ENCODE data around the gene C1orf87.

The C1orf87 gene, protein sequence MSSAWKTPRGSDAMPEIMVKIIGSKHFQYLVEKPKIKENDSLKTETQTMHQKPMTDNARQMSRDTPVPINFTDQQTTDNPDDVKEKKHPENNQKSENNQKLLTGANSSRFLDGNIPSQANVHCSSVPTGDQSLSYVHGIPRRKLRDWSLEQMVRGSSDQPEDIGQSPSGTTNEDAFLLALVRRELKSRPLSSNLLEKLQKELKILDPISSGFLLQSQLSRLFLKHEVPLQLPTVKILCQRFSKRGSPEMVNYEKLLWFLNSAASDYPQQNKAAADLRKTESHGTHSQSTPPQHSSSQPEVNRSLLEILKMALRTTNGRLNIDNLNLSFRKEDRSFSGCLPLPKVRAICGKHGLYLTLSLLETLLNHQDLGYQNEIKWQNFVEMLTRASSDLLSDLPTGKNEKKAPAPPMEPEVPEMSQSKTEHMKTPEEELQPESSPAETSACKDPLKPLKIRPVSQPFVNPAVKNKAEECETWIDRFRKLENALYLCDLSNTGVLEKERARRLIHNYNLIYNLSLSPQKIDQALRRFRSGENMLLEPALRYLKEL

GRCh38 chr1:60073605-60074278 is at the start of gene C1orf87:
C1orf87 (minus strand) TSS chr1:60073770; CDS start chr1:60072643, 1,127 bp downstream.
- DNase-seq (ENCODE audit: low spot score): no peak

- no peak for DNase-seq (ENCODE audit: low spot score)
Measured at GRCh38 chr1:60118085-60118484, 44.5 kb upstream of the C1orf87 start.

GRCh38 chr1:60114745-60115318 is 41.3 kb upstream of the C1orf87 start:
- no peak for DNase-seq (ENCODE audit: low spot score)

- no peak for DNase-seq (ENCODE audit: low spot score)
Measured at GRCh38 chr1:60113596-60113995, 40.0 kb upstream of the C1orf87 start.

DNA sequence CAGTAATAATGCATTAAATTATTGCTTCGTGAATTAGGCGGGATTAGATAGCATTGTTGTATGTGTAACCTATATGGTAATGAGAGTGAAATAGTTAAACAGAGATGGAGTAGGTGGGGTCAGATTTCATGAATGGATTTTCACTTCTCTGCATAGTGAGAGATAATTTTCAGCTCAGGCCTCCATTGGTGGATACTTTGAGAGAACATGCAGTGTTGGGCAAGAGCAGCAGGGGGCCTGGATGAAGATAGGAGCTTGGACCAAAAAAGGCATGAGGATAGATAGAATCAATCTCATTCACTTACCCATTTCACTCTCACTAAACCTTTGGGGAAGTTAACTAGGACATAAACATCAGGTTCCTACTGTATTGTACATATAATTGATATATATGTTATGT is 39.5 kb upstream of the C1orf87 start:
- no peak for DNase-seq (ENCODE audit: low spot score)

DNA sequence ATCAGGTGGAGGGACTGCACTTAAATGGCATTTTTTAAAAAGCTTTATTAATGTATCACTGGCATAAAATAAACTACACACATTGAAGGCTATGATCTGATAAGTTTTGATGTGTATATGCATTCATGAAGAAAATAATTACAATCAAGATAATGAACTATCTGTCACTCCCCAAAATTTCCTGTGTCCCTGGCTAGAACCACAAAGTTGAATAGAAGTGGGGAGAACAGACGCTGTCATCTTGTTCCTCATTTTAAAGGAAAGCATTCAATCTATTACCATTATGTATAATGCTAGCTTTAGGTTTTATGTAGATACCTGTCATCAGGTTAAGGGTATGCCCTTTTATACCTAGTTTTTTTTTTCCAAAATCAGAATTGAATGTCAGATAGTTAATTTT is 38.1 kb upstream of the C1orf87 start:
- DNase-seq (ENCODE audit: low spot score): no peak

- no peak for DNase-seq (ENCODE audit: low spot score)
Measured at GRCh38 chr1:60111118-60111517, 37.5 kb upstream of the C1orf87 start.

DNA sequence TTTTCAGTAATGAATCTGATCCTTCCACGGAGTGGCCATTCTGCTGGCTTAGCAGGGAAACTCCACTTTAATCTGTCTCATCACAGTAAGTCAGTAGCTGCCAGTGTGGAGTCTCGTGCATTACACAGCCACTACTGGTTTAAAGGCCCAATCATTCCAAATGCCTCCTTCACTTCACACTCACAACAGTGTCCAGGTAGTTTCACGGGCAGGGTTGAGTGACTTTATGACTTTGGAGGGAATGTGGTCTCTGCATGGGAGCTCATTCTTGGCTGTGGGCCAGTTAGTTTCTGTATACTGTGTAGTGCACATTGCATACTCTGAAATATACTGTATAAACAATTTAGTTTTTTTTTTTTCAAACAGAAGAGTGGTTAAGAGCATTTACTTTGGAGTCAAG is 34.6 kb upstream of the C1orf87 start:
- DNase-seq (ENCODE audit: low spot score): no peak

DNA sequence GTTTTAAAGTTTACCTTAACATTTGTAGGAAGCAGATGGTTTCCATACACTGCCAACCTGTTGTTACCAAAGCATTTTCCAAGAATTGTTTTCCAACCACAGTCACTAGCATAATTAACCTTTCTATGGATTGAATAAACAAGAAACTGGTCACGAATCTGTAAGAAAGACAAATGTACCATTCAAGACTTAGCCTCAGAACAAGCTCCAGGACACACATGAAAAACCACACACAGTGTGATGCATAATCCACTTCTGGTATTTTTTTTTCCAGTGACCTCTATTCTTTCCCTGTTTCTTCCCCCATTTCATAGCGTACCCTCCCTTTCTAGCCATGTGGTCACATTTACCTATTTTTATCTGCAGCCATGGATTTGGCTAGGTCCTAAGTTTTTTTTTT is 29.6 kb upstream of the C1orf87 start:
- DNase-seq (ENCODE audit: low spot score): no peak

DNA sequence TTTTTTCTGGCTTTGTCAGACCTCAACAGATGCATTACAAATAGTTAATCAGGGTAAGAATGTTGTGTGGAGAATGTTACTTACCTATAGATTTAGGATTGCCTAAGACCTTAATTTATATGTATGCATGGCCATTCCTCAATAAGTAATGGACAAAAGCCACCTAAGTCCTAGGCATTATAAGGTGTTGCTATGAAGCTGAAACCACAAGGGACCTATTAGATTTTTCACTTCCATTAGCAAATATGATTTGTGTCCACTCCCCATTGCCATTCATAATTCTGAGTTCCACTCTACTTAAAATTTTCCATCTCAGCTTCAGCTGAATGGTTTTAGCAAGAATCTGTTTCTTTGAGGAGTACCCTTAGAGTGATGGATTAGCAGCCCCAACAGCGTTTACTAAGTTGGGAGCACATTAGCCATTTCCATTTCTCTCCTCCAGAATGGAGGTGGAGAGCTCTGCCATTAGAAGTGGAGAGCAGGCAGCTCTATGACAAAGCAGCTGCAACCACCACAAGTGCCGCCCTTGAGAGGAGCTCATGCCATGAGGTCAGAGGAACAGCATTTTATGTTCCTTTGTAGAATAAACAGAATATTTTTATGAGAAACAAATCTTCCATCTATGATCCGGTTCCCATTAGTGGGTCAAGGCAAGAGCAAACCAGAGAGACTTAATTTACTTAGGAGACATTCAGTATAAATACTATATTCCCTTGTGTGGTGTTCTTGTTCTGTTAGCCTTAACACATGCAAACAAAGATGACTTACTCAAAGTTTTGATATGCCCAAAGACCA is 28.9 kb upstream of the C1orf87 start:
- no peak for DNase-seq (ENCODE audit: low spot score)

GRCh38 chr1:60101516-60101915 is 27.9 kb upstream of the C1orf87 start:
- no peak for DNase-seq (ENCODE audit: low spot score)

- DNase-seq (ENCODE audit: low spot score): no peak
Measured at GRCh38 chr1:60091195-60091715, 17.7 kb upstream of the C1orf87 start.

- no peak for DNase-seq (ENCODE audit: low spot score)
Measured at GRCh38 chr1:60090655-60091054, 17.1 kb upstream of the C1orf87 start.

DNA sequence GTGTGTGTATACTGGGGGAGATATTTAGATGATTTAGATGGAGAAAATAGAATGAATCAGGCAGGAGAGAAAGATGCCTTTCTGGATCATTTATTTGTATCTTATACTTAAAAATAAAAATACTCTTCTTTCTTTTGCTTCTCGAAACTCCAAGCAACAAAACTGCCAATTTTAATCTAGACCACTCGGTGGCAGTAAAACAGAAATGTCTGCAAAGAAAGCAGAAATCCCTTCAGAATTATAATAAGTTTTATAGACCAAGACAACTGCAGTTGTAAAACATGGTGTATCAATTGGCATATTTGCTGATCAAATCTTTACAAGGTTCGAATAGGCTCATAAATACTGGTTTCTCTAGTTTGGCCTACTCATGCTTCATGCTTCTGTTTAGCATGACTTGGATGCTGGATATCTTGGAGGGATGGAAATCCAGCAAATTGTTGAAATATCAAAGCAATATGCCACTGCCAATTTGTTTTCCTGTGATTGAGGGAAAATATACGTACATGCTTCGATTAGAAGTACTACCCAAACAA is 15.1 kb upstream of the C1orf87 start:
- no peak for DNase-seq (ENCODE audit: low spot score)

DNA sequence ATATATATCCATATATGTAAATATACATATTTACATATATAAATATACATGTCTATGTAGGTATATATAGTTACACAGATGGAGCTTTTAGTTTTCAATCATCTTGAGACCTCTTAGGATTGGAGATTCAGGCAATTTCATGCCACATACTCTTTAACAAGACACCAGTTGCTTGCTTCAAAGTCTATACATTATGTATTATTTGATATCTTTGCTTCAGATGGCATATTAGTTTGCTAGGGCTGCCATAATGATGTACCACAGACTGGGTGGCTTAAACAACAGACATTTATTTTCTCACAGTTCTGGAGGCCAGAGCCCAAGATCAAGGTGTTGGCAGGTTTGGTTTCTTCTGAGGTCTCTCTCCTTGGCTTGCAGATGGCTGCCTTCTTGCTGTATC is 14.1 kb upstream of the C1orf87 start:
- DNase-seq (ENCODE audit: low spot score): no peak

- no peak for DNase-seq (ENCODE audit: low spot score)
Measured at GRCh38 chr1:60078182-60078581, 4.6 kb upstream of the C1orf87 start.

- DNase-seq (ENCODE audit: low spot score): no peak
Measured at GRCh38 chr1:60071296-60071695, 2.3 kb downstream of the C1orf87 start.

- DNase-seq (ENCODE audit: low spot score): no peak
Measured at GRCh38 chr1:60069691-60070090, 3.9 kb downstream of the C1orf87 start.

GRCh38 chr1:60068393-60069045 is 5.1 kb downstream of the C1orf87 start:
- DNase-seq (ENCODE audit: low spot score): no peak

DNA sequence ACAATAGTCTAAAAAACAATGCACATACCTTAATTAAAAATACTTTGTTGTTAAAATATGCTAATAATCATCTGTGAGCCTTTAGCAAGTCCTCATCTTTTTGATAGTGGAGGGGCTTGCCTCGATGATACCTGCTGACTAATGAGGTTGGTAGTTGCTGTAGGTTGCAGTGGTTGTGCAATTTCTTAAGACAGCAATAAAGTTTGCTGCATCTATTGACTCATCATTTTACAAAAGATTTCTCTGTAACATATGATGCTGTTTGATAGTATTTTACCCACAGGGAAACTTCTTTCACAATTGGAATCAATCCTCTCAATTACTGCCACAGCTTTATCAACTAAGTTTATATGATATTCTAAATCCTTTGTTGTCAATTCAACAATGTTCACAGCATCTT is 7.6 kb downstream of the C1orf87 start:
- DNase-seq (ENCODE audit: low spot score): no peak

- no peak for DNase-seq (ENCODE audit: low spot score)
Measured at GRCh38 chr1:60065199-60065598, 8.4 kb downstream of the C1orf87 start.
